WTC11 (cell line): ENCODE results near the gene GNL2. TPM values are rescaled to one million over a fixed set of nuclear protein-coding genes. Genes with fewer than 3 reads are reported as not detected.

Experiments used
- ATAC-seq: fragments of 200-7000 bp; cut with Tn5 transposase; 2 replicates; pipeline ENCODE4 v1.10.0; 2021; ENCODE audit warnings: mild to moderate bottlenecking, moderate library complexity
- CTCF ChIA-PET: fragments of 300-600 bp; sonication (Branson Sonifier 250); formaldehyde crosslinking; loops from one replicate; lab custom pipeline; 2021; ENCODE audit warnings: antibody characterized with exemption; lab: Charles Lee
- POLR2A ChIA-PET: fragments of 350-600 bp; sonication (Branson Sonifier 250); formaldehyde crosslinking; loops from one replicate; lab custom pipeline; 2021; ENCODE audit warnings: antibody characterized with exemption; lab: Charles Lee
- DNase-seq: peaks from one replicate; pipeline ENCODE4 v3.0.0; 2021; ENCODE audit warnings: low spot score
- H3K27ac Mint-ChIP-seq: 2 replicates; pipeline ENCODE4 v1.8.0; 2021; ENCODE audit warnings: mixed read lengths
- H3K27me3 Mint-ChIP-seq: 2 replicates; pipeline ENCODE4 v1.8.0; 2021; ENCODE audit warnings: low read depth, mild to moderate bottlenecking, moderate library complexity, mixed read lengths
- H3K36me3 Mint-ChIP-seq: 2 replicates; pipeline ENCODE4 v1.8.0; 2021; ENCODE audit warnings: mixed read lengths
- H3K4me1 Mint-ChIP-seq: 2 replicates; pipeline ENCODE4 v1.8.0; 2022; ENCODE audit warnings: mixed read lengths
- H3K4me3 Mint-ChIP-seq: 2 replicates; pipeline ENCODE4 v1.8.0; 2021; ENCODE audit warnings: mild to moderate bottlenecking, moderate library complexity, mixed read lengths
- H3K9me3 Mint-ChIP-seq: 2 replicates; pipeline ENCODE4 v1.8.0; 2021; ENCODE audit warnings: mixed read lengths
- CBFB ChIP-seq: sonication (generic); formaldehyde crosslinking; IDR thresholded peaks from 2 replicates; pipeline ENCODE4 v1.8.1; 2022; ENCODE audit warnings: mild to moderate bottlenecking, low read depth, missing genetic modification reagents
- ETV6 ChIP-seq: sonication (generic); formaldehyde crosslinking; IDR thresholded peaks from 2 replicates; pipeline ENCODE4 v1.8.1; 2022; ENCODE audit warnings: mild to moderate bottlenecking, missing genetic modification reagents
- FOXK1 ChIP-seq: sonication (generic); formaldehyde crosslinking; IDR thresholded peaks from 2 replicates; pipeline ENCODE4 v1.8.0; 2022; ENCODE audit warnings: mild to moderate bottlenecking, moderate library complexity, missing genetic modification reagents
- GABPB1 ChIP-seq: sonication (generic); formaldehyde crosslinking; IDR thresholded peaks from 2 replicates; pipeline ENCODE4 v1.8.1; 2023; ENCODE audit warnings: mild to moderate bottlenecking, missing genetic modification reagents
- NR2C2 ChIP-seq: sonication (generic); formaldehyde crosslinking; IDR thresholded peaks from 2 replicates; pipeline ENCODE4 v1.8.0; 2022; ENCODE audit warnings: mild to moderate bottlenecking, missing genetic modification reagents
- NR3C1 ChIP-seq: sonication (generic); formaldehyde crosslinking; conservative IDR thresholded peaks from 2 replicates; pipeline ENCODE4 v1.8.1; 2023; ENCODE audit warnings: low read depth, mild to moderate bottlenecking, missing genetic modification reagents
- PRRX2 ChIP-seq: fragments of 250-450 bp; sonication (Bioruptor Pico); IDR thresholded peaks from 2 replicates; pipeline ENCODE4 v1.8.0; 2021; ENCODE audit warnings: mild to moderate bottlenecking
- RELA ChIP-seq: sonication (generic); formaldehyde crosslinking; IDR thresholded peaks from 2 replicates; pipeline ENCODE4 v1.8.1; 2022; ENCODE audit warnings: missing genetic modification reagents, mild to moderate bottlenecking, borderline replicate concordance
- SMAD4 ChIP-seq: sonication (generic); formaldehyde crosslinking; IDR thresholded peaks from 2 replicates; pipeline ENCODE4 v1.8.0; 2022; ENCODE audit warnings: mild to moderate bottlenecking, missing genetic modification reagents
- SP1 ChIP-seq: sonication (generic); formaldehyde crosslinking; conservative IDR thresholded peaks from 2 replicates; pipeline ENCODE4 v1.8.1; 2022; ENCODE audit warnings: missing genetic modification reagents
- TCF7 ChIP-seq: sonication (generic); formaldehyde crosslinking; IDR thresholded peaks from 2 replicates; pipeline ENCODE4 v1.8.0; 2022; ENCODE audit warnings: mild to moderate bottlenecking, low read depth, missing genetic modification reagents, moderate library complexity
- TP53 ChIP-seq: sonication (generic); formaldehyde crosslinking; IDR thresholded peaks from 2 replicates; pipeline ENCODE4 v1.8.1; 2023; ENCODE audit warnings: mild to moderate bottlenecking, missing genetic modification reagents
- total RNA-seq: library from RNA; stranded (reverse); gene quantifications from 3 replicates; pipeline ENCODE4 v1.2.3, GENCODE V29; 2021
- TF ChIP-seq, protein P1 (sequence below): sonication (generic); formaldehyde crosslinking; IDR thresholded peaks from 2 replicates; pipeline ENCODE4 v1.8.1; 2023; ENCODE audit warnings: mild to moderate bottlenecking, missing genetic modification reagents, moderate library complexity
- TF ChIP-seq, protein P2 (sequence below): fragments of 250-450 bp; sonication (Bioruptor Pico); conservative IDR thresholded peaks from 2 replicates; pipeline ENCODE4 v1.9.0; 2021; ENCODE audit warnings: mild to moderate bottlenecking
- TF ChIP-seq, protein P3 (sequence below): sonication (generic); formaldehyde crosslinking; IDR thresholded peaks from 2 replicates; pipeline ENCODE4 v1.8.1; 2023; ENCODE audit warnings: mild to moderate bottlenecking, moderate library complexity, missing genetic modification reagents
- TF ChIP-seq, protein P4 (sequence below): sonication (generic); formaldehyde crosslinking; IDR thresholded peaks from 2 replicates; pipeline ENCODE4 v1.8.0; 2022; ENCODE audit warnings: mild to moderate bottlenecking, missing genetic modification reagents
- TF ChIP-seq, protein P5 (sequence below): sonication (generic); formaldehyde crosslinking; IDR thresholded peaks from 2 replicates; pipeline ENCODE4 v1.8.1; 2023; ENCODE audit warnings: mild to moderate bottlenecking, missing genetic modification reagents, moderate library complexity
- TF ChIP-seq, protein P6 (sequence below): sonication (generic); formaldehyde crosslinking; IDR thresholded peaks from 2 replicates; pipeline ENCODE4 v1.8.0; 2022; ENCODE audit warnings: missing genetic modification reagents

The GNL2 gene
- total RNA-seq, 1 experiment from 2014 or later = 92.8 TPM

DNA sequence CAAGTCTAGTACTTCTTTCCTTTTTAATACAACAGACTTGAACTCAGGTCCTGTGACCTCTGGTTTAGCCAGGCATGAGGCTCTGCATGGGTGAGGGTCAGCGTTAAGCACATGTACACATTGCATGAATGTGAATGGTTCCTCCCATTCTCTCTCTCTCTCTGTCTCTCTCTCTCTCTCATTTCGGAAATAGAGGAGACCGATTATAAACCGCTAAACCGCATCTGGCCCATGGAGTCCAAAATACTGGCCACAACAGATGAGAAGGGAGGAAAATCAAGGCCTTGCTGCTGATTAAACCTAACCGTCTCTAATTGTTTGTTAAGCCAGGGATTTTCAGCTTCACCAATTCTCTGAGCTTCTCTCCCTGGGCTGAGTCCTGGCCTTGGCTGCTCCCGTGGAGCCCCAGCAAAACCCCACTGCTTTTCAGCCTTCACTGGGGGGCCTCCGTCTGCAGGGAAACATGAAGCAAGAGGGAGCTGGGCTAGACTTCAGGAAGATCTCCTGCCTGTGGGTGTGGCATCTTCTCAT lies 32.4 kb upstream of the GNL2 start:
- CTCF ChIA-PET = interaction anchor here (0.6 kb wide), 1 partner anchor 27 kb away, joined by 3 read pairs; no protein-coding TSS in a partner anchor
- POLR2A ChIA-PET = no interaction called here
- H3K27me3 Mint-ChIP-seq = peaks cover 14% of the 10 kb centered on the region
- ATAC-seq (no peak), DNase-seq (no peak)
- no peak overlapping the region for H3K4me3 Mint-ChIP-seq
- peaks cover 4% of the 10 kb centered on the region for H3K4me1 Mint-ChIP-seq
- no peak overlapping the region for H3K27ac Mint-ChIP-seq
- no peak for TF ChIP-seq ETV6 (CRISPR knock-in tag)
- no peak for TF ChIP-seq CBFB (CRISPR knock-in tag)
- no peak for TF ChIP-seq NR3C1 (CRISPR knock-in tag)
- no peak for TF ChIP-seq NR2C2 (CRISPR knock-in tag)
- no peak for TF ChIP-seq GABPB1 (CRISPR knock-in tag)
- TF ChIP-seq FOXK1 (CRISPR knock-in tag) = no peak
- no peak for TF ChIP-seq PRRX2 (CRISPR knock-in tag)
- TF ChIP-seq, protein P1, sequence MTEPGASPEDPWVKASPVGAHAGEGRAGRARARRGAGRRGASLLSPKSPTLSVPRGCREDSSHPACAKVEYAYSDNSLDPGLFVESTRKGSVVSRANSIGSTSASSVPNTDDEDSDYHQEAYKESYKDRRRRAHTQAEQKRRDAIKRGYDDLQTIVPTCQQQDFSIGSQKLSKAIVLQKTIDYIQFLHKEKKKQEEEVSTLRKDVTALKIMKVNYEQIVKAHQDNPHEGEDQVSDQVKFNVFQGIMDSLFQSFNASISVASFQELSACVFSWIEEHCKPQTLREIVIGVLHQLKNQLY = no peak
- no peak for TF ChIP-seq SP1 (CRISPR knock-in tag)
- no peak for TF ChIP-seq TP53
- no peak for TF ChIP-seq SMAD4 (CRISPR knock-in tag)
- no peak for TF ChIP-seq TCF7 (CRISPR knock-in tag)
- TF ChIP-seq RELA (CRISPR knock-in tag) = no peak
- TF ChIP-seq, protein P2, sequence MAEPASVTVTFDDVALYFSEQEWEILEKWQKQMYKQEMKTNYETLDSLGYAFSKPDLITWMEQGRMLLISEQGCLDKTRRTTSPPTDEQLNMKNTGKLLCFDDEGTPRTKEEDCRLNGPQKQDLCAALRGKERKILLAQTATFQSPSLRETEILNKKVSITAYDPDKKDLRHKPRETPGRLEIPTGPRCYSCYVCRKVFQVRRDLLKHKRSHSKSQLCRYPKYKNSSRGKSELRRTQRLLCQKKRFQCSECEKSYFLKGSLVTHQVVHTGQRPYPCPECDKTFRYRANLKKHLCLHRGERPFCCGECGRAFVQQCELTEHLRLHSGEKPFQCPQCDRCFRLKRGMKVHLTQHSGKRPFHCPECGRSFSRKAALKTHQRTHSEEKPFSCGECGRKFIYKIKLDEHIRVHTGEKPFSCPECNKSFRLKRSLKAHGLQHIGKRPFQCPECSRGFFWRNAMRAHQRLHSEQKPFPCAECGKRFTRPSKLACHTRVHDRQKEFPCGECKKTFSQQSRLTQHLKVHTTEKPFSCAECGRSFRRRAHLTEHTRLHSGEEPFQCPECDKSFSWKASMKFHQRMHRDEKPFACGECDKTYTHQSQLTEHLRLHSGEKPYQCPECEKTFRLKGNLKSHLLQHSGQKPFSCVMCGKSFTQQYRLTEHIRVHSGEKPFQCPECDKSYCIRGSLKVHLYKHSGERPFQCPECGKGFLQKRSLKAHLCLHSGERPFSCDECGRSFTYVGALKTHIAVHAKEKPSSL (CRISPR knock-in tag) = no peak
- TF ChIP-seq, protein P3, sequence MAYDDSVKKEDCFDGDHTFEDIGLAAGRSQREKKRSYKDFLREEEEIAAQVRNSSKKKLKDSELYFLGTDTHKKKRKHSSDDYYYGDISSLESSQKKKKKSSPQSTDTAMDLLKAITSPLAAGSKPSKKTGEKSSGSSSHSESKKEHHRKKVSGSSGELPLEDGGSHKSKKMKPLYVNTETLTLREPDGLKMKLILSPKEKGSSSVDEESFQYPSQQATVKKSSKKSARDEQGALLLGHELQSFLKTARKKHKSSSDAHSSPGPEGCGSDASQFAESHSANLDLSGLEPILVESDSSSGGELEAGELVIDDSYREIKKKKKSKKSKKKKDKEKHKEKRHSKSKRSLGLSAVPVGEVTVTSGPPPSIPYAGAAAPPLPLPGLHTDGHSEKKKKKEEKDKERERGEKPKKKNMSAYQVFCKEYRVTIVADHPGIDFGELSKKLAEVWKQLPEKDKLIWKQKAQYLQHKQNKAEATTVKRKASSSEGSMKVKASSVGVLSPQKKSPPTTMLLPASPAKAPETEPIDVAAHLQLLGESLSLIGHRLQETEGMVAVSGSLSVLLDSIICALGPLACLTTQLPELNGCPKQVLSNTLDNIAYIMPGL (CRISPR knock-in tag) = no peak
- no peaks in the 10 kb centered on the region for H3K36me3 Mint-ChIP-seq
- no peaks in the 10 kb centered on the region for H3K9me3 Mint-ChIP-seq

DNA sequence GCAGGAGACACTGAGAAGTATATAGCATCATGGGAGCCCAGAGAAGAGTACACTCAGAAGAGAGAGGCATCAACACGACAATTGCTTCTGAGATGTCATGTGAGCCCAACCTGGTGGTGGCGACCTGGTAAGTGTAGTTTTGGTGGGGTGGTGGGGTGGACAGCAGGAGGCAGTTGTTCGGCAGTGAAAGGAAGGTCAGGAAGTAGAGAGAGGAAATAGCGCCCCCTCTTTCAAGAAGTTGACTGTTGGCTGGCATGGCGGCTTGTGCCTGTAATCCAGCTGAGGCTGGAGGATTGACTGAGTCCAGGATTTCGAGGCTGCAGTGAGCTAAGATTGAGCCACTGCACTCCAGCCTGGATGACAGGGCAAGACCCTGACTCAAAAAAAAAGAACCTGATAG lies 26.4 kb upstream of the GNL2 start:
- H3K4me3 Mint-ChIP-seq = no peak overlapping the region
- H3K9me3 Mint-ChIP-seq = no peaks in the 10 kb centered on the region
- peak; percentile 86 for ATAC-seq

More for the DNA sequence above, 26.4 kb upstream of the GNL2 start:
- H3K4me1 Mint-ChIP-seq = no peaks in the 10 kb centered on the region
- DNase-seq = peak; percentile 38
- no peak for TF ChIP-seq RELA (CRISPR knock-in tag)
- TF ChIP-seq, protein P4, sequence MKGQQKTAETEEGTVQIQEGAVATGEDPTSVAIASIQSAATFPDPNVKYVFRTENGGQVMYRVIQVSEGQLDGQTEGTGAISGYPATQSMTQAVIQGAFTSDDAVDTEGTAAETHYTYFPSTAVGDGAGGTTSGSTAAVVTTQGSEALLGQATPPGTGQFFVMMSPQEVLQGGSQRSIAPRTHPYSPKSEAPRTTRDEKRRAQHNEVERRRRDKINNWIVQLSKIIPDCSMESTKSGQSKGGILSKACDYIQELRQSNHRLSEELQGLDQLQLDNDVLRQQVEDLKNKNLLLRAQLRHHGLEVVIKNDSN (CRISPR knock-in tag) = peak; percentile 62
- TF ChIP-seq, protein P5, sequence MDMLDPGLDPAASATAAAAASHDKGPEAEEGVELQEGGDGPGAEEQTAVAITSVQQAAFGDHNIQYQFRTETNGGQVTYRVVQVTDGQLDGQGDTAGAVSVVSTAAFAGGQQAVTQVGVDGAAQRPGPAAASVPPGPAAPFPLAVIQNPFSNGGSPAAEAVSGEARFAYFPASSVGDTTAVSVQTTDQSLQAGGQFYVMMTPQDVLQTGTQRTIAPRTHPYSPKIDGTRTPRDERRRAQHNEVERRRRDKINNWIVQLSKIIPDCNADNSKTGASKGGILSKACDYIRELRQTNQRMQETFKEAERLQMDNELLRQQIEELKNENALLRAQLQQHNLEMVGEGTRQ (CRISPR knock-in tag) = peak; percentile 73
- TF ChIP-seq, protein P6, sequence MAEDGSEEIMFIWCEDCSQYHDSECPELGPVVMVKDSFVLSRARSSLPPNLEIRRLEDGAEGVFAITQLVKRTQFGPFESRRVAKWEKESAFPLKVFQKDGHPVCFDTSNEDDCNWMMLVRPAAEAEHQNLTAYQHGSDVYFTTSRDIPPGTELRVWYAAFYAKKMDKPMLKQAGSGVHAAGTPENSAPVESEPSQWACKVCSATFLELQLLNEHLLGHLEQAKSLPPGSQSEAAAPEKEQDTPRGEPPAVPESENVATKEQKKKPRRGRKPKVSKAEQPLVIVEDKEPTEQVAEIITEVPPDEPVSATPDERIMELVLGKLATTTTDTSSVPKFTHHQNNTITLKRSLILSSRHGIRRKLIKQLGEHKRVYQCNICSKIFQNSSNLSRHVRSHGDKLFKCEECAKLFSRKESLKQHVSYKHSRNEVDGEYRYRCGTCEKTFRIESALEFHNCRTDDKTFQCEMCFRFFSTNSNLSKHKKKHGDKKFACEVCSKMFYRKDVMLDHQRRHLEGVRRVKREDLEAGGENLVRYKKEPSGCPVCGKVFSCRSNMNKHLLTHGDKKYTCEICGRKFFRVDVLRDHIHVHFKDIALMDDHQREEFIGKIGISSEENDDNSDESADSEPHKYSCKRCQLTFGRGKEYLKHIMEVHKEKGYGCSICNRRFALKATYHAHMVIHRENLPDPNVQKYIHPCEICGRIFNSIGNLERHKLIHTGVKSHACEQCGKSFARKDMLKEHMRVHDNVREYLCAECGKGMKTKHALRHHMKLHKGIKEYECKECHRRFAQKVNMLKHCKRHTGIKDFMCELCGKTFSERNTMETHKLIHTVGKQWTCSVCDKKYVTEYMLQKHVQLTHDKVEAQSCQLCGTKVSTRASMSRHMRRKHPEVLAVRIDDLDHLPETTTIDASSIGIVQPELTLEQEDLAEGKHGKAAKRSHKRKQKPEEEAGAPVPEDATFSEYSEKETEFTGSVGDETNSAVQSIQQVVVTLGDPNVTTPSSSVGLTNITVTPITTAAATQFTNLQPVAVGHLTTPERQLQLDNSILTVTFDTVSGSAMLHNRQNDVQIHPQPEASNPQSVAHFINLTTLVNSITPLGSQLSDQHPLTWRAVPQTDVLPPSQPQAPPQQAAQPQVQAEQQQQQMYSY (CRISPR knock-in tag) = peak; percentile 52; the same call in 1 of the 2 replicates
- H3K27ac Mint-ChIP-seq = no peak overlapping the region
- ChIA-PET POLR2A (no interaction called here), CTCF (interaction anchor here (0.7 to 2.1 kb wide), 19 partner anchors 10 to 237 kb away, joined by 3 to 15 read pairs (median 5); partner anchors contain the start of genes GNL2, MTF1 and RSPO1)
- H3K27me3 Mint-ChIP-seq = peaks cover 22% of the 10 kb centered on the region
- no peaks in the 10 kb centered on the region for H3K36me3 Mint-ChIP-seq
